ENCODE data around the gene DAAM1.

The DAAM1 gene

DNA sequence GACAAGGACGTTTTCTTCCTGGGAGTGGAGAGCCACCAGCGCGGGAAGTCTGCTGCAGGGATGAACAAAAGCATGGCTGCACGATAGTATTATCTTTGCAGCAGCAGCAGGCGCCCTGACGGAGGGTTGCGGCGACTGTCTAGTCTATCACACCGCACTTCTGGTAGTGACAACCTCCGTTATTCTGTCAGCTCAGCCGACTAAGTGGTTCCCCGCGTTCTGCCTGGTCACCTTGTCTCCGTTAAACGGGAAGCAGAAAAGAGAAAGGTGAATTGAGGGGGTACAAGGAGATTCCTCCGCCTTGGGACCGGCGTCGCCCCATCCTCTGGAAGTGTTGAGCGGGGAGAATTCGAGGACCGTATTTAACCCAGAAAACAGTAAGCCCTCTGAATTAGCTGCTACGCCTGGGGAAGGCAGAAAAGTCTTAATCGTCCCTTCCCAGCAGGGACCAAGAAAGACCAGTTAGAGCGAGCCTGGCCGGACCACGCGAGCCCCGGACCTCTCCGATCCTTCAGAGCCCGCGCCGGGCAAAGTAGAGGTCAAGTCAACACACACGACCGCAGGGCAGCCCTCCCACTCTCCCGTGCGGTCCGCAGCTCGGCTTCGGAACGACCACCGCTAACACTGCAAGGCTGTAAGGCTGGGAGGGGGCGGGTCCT lies 536 bp upstream of the DAAM1 start:
- DNase-seq (ENCODE audit: low spot score) = peak; percentile 68

DNA sequence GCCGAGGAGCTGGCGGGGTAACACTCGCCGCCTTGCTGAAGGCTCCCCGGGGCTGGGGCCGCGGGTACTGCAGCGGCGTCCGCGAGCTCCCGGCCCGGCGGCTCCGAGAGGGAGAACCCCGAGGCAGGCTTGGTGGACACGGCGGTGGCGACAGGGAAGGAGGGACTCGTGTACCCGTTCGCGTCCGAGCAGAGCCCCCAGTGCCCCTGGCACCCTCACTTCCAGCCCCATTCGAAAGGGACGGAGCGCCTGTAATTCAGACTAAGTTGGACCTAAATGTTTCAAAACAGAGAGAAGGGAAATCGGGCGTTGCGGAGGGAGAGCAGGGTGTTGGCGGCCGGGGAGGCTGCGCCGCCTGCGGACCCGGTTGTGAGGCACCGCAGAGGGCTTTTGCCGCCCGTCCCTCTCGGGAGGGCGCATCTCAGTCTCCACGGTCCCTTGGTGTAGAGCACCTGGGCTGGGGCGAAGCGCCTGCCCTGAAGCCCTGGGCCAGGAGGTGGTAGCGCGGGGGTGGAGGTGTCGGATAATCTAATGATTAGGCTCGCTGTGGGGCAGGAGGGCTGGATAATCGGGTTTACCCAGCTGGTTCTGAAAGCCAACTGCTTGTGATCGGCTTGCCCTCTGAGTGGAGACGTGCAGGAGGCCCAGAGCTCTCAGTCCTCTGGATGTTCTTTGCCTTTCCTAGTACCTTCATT lies 771 bp downstream of the DAAM1 start:
- DNase-seq (ENCODE audit: low spot score) = peak; percentile 41

- peak; percentile 84 for DNase-seq (ENCODE audit: low spot score)
These were observed 1.4 kb downstream of the DAAM1 start for GRCh38 chr14:59189786-59190368.

DNA sequence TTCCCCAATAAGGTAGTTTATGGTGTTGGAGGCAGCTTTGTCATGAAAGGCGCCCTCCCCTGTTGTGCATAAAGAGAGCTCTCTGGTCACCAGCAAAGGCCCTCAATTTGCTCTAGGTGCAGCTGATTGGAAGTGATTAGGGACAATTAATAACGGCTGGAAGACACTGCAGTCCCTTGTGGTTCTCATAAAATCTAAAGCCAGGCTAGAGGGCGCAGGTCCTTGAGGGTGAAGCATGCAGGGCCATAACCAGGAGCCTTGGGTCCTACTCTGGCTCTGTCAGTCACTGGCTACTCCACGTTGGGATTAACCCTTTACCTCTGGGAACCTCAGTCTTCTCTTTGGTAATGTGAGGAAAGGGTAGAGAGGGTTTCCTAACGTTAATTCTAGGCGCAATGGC lies 1.9 kb downstream of the DAAM1 start:
- no peak for DNase-seq (ENCODE audit: low spot score)

- no peak for DNase-seq (ENCODE audit: low spot score)
These were observed 7.4 kb downstream of the DAAM1 start for GRCh38 chr14:59195912-59196311.

DNA sequence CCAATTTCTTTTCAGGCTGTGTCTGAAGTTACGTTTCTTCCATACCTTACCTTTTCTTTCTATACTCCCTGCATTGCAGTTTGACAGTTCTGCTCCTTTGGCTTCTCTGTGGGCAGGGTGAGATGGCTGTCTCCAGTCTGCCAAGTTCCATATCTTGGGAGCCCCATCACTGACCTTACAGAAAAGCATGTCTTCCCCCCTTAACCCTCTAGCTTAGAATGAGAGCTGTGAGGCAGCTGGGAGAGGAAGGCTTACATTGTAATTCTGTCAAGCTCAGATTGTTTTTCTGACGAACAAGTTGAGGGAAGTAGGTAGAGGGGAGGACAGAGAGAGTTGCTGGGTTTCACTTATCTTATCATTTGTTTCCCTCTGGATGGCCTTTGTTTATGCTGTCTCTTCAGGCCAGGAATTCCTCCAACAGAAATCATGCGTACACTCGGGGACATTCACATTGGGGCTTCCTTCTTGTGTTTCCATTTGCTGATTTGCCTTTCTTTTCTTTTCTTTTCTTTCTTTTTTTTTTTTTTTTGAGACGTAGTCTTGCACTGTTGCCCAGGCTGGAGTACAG lies 9.3 kb downstream of the DAAM1 start:
- no peak for DNase-seq (ENCODE audit: low spot score)

GRCh38 chr14:59199205-59199604 lies 10.7 kb downstream of the DAAM1 start:
- no peak for DNase-seq (ENCODE audit: low spot score)

DNA sequence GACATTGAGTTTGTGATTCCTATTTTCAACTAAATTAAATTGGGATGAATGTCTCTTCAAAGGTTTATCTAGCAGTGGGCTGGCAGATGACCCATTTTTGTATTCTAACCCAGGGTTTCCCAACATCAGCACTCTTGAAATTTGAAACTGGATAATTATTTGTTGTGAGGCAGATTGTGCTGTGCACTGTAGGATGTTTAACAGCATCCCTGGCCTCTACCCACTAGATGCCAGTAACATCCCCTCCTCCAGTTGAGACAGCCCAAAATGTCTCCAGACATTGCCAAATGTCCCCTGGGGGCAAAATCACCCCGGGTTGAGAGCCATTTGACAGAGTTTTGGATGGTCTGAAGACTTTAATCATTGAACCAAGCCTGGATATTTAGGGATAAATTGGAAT lies 11.1 kb downstream of the DAAM1 start:
- DNase-seq (ENCODE audit: low spot score) = no peak

DNA sequence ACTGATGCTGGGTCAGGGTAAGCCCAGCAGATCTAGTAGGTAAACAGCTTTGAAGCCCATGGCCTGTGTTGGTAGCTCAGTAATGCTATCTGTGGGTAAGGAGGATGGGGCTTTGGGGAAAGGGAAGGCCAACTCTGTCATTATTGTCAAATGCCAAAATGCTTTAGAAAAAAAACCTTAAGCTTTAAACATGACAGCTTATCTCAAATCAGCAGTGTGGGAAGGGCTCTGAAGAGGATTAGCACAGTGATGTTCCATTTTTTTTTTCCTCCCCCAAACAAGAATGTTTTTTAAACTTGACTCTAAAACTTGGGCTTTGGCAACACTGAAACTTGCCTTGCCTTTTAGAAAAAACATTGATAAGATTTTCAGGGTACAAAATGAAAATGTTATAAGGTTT lies 11.7 kb downstream of the DAAM1 start:
- no peak for DNase-seq (ENCODE audit: low spot score)

DNA sequence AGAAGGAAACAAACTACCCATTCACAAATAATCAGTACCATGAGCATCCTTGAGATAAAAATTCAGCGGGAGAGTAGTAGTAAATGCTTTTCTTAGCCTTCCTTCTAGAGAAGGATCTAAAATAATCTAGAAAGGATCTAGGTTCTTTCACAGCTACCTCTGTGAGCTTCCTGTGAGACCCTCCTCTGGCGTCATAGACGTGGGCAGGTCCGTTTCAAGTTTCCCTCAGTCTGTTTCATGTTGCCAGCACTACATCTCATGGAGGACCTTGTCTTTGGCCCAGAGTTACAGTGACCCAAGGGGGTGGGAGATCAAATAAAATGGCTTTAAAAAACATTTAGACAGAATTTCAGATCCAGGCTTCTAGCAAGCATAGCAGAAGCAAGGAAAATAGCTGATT lies 13.6 kb downstream of the DAAM1 start:
- DNase-seq (ENCODE audit: low spot score) = no peak

DNA sequence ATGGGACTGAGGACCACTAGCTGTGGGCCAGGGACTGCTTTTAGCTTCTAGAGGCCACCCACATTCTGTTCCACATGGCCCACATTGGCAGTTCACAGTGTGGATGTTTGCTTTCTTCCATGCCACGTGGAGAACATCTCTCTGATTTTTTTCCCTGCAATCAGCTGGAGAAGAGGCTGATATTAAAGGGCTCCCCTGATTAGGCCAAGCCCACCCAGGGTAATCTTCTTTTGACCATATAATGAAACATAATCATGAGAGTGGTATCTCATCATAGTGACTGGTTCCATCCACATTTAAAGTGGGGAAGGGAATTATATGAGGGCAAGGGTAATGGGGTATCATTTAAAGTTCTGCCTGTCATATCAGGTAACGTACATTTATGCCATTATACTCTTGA lies 15.8 kb downstream of the DAAM1 start:
- DNase-seq (ENCODE audit: low spot score) = no peak

DNA sequence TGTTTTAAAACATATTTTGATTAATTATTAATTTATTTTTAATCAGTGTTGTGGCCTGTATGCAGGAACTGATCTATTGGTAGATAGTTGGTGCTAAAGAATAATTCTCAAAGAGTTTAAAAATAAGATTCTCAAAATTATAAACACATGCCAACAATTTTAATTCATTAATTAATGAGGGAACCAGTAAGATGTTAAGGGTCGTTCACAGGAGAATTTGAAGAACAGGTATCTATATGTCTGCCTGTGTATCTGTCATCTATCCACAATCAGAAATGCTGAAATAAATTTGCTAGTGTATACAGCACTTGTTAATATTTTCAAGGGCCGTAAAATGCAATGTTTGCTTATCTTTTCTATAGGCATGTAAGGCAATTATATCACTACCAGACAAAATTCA lies 18.4 kb downstream of the DAAM1 start:
- DNase-seq (ENCODE audit: low spot score) = no peak

GRCh38 chr14:59207506-59207933 lies 19.1 kb downstream of the DAAM1 start:
- DNase-seq (ENCODE audit: low spot score) = no peak

GRCh38 chr14:59208224-59208814 lies 19.9 kb downstream of the DAAM1 start:
- no peak for DNase-seq (ENCODE audit: low spot score)

DNA sequence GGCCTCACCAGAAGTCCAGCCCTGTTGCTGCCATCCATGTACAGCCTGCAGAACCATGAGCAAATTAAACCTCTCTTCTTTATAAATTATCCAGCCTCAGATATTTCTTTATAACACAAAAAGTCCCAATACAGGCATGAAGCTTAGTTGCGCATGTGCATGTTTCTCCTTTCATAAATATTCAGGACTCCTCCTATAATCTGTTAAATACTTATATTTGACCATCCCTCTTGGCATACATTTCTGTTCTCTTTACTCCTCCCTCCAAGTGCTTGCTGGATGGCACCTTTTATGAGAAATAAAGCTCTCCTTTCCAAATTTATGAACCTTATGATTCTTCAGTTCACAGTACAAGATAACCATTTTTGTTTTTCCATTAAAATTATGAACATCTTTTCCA lies 20.5 kb downstream of the DAAM1 start:
- no peak for DNase-seq (ENCODE audit: low spot score)

GRCh38 chr14:59210621-59211020 lies 22.2 kb downstream of the DAAM1 start:
- no peak for DNase-seq (ENCODE audit: low spot score)

- DNase-seq (ENCODE audit: low spot score) = no peak
These were observed 25.2 kb downstream of the DAAM1 start for GRCh38 chr14:59213368-59214315.

GRCh38 chr14:59214702-59215302 lies 26.3 kb downstream of the DAAM1 start:
- no peak for DNase-seq (ENCODE audit: low spot score)

DNA sequence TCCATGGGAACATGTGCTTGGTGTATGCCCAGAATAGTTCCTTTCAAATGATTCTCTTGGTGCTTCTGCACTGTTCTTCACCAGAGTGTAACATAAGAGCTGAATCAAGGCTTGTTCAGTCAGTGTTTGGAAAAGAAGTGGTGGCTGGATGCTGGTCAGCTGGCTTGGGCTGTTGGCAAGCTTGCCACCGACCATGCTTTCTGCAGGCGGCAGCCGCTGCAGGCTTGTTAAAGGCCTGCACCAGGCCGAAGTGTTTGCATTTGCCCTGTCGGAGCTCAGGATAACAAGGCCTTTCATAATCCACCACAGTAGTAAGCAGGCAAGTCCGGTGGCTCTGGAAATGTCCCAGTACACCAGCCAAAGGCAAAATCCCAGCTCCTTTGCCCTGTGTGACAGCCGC lies 26.9 kb downstream of the DAAM1 start:
- no peak for DNase-seq (ENCODE audit: low spot score)

- DNase-seq (ENCODE audit: low spot score) = no peak
These were observed 27.3 kb downstream of the DAAM1 start for GRCh38 chr14:59215757-59216156.

DNA sequence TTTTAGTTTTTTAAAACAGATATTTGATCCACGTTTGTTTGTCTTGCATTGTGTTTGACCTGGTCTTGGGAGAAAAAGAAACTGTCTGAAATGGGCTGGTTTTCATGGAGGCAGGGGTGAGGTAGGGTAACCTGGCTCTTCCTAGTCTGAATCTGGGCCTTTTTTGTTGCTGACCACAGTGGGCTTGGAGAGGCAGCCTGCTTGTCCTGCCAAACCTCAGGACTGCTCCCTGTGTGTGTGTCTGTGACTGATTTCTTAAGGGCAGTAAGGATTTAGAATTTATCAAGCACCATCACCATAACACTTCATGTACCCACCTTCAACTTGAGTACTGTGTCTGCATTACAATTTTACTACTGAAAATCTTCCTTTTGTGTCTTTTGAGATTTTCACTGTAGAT lies 28.5 kb downstream of the DAAM1 start:
- DNase-seq (ENCODE audit: low spot score) = no peak
